Body of pancreas (tissue), 4 donors: ENCODE results near the gene PISD.

Source experiments
- CTCF ChIP-seq, 7 experiments: fragments of 450-650 bp in 4 of 7; fragments of 200-600 bp in 3 of 7; sonication (generic) in 3 of 7; IDR thresholded peaks; one replicate each; pipeline ENCODE4 v1.5.1; 2016 to 2019; ENCODE audit warnings: antibody characterized with exemption in 7 of 7
- POLR2A ChIP-seq, 3 donors: fragments of 450-650 bp; IDR thresholded peaks; one replicate each; pipeline ENCODE4 v1.6.1; 2016; ENCODE audit warnings: antibody characterized with exemption in 3 of 3, mild to moderate bottlenecking in 2 of 3

DNA sequence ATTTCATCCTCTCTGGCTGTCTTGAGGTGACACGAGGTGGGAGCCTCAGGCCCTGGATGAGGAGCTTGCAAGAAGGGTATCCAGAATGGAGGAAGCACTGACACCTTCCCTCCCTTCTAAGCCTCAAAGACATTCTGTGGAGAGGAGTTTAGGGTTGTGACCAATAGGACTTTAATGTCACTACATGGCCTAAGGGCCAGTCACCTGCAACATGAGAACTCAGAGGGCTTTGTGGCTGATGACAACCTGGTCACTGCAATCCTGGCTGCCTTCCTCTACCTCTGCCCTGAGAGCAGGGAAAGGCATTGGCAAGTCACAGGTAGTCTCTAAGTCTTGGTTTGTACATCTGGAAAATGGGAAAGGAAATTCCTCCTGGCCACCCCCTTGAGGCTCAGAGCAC, 33.7 kb downstream of the PISD start:
- TF ChIP-seq CTCF (IDR thresholded peaks at IDR 0.05), result no peak
- TF ChIP-seq POLR2A (IDR thresholded peaks at IDR 0.05), result no peak
